Measurements from ENCODE around the gene PRKRIP1.
"Not testable (repeated sequence)": the region's sequence is repeated elsewhere in the genome, so short reads cannot be mapped to it uniquely, and the experiment has no call there.

The PRKRIP1 gene

DNA sequence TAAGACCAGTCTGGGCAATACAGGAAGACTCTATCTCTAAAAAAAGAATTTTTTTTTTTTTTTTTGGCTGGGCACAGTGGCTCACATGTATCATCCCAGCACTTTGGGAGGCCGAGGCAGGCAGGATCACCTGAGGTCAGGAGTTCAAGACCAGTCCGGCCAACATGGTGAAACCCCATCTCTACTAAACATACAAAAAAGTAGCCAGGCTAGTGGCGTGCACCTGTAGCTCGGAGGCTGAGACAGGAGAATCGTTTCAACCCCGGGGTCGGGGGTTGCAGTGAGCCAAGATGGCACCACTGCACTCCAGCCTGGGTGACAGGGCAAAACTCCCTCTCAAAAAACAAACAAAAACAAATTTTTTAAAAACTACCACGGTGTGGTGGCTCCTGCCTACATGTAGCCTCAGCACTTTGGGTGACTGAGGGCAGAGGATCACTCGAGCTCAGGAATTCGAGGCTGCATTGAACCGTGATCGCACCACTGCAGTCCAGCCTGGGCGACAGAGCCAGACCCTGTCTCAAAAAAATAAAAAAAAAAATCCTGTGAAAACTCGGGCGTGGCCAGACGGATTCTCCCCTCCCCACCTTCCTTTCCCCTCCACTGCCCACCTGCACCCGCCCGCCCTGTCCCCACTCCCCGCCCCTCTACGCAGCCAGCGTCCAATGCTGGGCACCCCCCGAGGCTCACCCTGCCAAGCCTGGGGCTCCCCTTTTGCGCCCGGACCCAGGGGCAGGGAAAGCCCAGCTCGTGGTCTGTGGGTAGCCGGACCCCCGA, 36.5 kb downstream of the PRKRIP1 start:
- DNase-seq, result no peak

DNA sequence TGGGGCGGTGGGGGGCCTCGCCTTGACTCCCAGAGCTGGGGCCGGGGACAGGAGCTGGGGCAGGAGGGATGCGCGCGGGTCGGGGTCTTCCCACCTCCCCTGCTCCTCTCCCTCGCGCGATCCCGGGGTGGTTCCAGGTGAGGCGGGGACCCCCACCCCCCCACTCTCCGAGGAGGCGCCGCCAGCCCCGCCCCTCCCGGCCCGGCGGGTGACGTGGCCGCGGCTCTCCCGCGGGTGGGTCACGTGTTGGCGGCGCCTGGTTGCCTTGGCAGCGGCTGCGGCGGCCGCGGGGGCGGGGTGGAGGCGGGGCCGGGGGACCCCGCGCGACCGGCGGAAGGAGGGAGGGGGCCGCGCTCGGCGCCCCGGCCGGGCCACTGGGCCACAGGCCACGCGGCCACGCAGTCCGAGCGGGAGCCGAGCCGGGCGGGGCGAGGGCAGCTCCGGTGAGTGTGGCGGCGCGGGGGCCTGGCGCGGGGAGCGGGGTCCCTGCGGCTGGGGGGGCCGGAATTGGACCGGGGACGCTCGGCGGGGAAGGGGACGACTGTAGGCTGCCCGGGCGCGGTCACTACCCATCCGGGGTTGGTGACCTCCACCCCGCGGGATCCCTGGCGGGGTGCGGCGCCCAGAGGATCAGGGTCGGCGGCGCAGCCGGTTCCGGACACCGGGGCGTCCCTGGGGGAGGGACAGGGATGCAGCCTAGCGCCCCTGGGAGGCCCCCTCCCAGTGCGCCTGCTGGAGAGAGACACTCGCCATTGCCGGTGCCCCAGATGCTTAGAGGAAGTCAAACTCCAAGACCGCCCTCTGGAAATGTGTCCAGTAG, 37.3 kb downstream of the PRKRIP1 start, which contains the start of gene ORAI2:
Gene ORAI2 (plus strand): TSS at position 357 of the 820 bp plus-strand sequence. CDS start 5,382 bp downstream, outside the sequence.
- DNase-seq, result peak; percentile 33

DNA sequence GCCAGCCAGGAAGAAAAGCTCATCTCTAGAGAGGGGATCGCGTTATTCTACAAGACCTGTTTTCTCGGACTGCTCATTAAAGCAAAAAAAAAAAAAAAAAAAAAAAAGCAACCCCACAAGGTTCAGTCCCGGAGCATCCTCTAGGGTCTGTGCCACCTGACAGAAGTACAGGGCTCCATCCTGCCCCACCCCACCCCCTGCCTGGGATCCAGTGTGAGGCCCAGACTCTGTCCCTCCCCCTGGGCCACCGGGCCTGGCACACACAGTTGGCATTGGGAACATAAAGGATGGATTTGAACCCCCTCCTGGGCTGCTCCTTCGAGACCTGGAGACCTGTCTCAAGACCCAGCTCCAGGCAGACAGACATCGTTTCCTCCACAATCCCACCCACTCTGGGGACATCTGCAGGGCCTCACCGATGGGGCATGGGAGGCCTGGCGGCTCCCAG, 37.9 kb downstream of the PRKRIP1 start:
- no peak for DNase-seq

DNA sequence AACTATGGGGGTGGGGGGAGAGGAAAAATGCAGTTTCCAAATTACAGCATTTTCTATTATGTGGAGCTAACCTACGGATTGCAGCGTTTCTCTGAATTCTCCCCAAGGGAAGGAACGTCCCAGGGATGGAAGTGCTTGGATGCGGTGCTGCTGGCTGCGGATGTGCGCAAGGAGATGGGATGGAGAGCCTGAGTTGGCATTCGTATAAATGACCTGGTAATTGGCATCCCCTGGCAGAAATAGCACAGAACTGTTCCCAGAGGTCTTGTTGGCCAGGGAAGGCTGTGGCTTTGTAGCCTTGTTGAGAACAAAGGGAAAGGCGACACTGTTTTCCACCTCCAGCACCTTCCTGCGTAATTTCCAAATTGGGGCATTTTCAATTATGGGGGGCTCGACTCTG, 40.0 kb downstream of the PRKRIP1 start:
- DNase-seq, result no peak

DNA sequence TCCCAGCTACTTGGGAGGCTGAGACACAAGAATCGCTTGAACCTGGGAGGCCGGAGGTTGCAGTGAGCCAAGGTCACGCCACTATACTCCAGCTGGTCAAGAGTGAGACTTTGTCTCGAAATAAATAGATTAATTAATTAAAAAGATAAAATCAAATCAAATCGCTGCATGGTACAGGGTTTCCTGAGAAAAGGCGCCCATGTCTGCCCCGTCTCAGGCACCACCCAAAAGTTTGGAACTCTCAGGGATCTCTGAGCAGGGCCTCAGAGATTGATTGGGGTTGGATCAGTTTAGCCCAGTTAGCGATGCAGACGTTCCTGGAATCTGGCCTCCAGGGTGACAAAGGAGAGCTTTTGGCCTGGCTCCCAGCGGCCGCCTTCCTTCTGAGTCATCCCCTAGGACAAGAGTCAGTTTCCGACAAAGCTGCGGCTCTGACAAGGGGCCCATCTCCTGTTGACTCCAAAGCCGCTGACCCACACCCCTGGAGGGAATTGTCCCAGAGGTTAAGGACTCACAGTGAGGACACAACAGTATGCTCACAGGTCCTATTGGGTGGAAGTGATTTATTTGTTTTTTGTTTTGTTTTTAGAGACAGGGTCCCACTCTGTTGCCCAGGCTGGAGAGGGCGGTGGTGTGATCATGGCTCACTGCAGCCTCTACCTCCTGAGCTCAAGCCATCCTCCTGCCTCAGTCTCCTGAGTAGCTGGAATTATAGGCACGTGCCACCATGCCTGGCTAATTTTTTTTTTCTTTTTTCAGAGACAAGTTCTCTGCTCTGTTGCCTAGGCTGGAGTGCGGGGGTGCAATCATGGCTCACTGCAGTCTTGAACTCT, 44.0 kb downstream of the PRKRIP1 start:
- DNase-seq, result no peak

DNA sequence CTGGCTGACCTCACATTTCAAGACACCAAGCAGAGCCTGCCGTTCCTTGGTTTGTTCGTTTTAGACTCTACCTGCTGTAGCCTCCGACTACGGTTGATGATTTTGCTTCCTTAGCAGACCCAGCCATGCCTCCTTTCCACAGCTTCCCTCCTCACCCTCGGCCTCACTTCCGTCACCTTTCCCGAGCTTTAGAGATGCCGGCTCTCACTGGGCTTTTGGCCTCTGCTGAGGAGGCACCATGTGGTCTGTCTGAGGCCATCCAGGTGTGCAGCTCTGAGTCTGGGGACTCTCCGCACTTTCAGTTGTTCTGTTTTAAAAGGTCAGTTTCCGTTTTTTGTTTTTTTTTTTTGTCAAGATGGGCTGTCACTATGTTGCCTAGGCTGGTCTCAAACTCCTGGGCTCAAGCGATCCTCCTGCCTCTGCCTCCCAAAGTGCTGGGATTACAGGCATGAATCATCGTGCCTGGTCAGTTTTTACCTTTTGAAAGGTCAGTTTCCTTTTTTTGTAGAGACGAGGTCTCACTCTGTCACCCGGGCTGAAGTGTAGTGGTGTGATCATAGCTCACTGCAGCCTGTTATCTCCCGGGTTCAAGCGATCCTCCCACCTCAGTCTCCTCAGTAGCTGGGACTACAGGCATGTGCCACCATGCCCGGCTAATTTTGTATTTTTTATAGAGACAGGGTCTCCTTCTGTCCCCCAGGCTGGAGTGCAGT, 49.0 kb downstream of the PRKRIP1 start:
- no peak for DNase-seq

DNA sequence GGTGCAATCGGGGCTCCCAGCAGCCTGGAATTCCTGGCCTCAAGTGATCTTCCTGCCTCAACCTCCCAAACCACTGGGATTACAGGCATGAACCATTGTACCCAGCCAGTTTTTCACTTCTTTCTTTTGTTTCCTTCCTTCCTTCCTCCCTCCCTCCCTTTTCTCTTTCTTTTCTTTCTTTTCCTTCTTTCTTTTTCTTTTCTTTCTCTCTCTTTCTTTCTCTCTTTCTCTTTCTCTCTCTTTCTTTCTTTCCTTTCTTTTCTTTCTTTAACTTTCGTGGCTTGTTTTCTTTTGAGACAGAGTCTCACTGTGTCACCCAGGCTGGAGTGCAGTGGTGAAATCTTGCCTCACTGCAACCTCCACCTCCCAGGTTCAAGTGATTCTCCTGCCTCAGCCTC, 49.5 kb downstream of the PRKRIP1 start:
- no peak for DNase-seq

DNA sequence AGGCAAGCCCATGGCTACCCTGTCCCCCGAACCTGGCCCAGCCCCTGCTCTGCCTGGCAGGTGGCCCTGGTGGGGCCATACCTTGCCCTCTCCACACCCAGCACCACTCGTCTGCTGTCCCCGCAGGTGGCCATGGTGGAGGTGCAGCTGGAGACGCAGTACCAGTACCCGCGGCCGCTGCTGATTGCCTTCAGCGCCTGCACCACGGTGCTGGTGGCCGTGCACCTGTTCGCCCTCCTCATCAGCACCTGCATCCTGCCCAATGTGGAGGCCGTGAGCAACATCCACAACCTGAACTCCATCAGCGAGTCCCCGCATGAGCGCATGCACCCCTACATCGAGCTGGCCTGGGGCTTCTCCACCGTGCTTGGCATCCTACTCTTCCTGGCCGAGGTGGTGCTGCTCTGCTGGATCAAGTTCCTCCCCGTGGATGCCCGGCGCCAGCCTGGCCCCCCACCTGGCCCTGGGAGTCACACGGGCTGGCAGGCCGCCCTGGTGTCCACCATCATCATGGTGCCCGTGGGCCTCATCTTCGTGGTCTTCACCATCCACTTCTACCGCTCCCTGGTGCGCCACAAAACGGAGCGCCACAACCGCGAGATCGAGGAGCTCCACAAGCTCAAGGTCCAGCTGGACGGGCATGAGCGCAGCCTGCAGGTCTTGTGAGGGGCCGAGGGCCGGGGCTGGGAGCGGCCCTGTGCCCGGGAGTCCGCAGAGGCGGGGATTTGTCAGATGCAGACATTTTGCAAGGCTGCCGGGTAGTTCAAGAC, 50.4 kb downstream of the PRKRIP1 start:
- no peak for DNase-seq

DNA sequence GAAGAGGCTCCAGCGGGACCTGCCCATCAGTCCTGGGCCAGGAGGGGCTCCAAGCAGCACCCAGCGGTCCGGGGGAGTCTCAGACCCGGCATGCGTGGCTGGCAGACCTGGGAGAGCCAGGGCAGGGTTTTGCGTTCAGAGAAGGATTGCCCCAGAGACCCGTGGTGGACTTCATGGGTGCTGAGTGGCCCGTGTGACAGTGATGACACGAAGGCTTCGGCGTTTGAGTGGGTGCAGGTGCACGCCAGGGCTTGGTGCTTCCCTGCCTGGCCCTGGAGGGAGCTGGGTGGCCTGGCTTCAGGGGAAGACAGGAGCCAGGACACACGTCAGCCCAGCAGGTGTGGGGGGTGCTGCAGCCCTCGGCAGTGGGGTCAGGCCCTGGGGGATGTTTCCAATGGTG, 51.1 kb downstream of the PRKRIP1 start:
- no peak for DNase-seq

DNA sequence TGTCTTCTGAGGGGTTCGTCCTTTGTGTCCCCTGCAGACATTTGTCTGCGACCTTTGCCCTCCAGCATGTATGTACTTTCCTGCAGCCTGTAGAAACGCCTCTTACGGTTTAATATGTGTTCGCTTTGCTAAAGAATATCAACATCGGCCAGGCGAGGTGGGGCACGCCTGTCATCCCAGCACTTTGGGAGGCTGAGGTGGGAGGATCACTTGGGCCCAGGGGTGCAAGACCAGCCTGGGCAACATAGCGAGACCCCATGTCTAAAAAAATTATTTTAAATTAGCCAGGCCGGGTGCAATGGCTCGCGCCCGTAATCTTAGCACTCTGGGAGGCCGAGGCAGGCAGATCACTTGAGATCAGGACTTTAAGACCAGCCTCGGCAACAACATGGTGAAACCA, 53.0 kb downstream of the PRKRIP1 start:
- no peak for DNase-seq

DNA sequence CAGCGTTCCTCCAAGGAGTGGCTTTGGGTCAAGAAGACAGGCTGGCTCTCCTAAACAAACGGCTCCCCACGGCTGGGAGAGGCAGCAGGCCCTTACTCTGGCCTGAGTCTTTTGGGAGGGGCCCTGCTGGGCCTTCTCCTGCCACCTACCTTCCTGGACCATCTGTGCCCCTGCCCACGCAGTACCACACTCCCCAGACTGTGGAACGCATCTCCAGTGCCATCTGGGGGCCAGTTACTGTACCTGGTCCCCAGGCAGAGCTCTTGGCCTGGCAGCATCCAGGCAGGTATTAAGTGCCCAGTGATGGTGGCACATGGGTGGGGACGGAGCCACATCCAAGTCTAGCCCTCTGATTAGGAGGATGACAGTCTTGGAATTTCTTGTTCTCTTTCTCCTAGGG, 54.1 kb downstream of the PRKRIP1 start:
- no peak for DNase-seq

DNA sequence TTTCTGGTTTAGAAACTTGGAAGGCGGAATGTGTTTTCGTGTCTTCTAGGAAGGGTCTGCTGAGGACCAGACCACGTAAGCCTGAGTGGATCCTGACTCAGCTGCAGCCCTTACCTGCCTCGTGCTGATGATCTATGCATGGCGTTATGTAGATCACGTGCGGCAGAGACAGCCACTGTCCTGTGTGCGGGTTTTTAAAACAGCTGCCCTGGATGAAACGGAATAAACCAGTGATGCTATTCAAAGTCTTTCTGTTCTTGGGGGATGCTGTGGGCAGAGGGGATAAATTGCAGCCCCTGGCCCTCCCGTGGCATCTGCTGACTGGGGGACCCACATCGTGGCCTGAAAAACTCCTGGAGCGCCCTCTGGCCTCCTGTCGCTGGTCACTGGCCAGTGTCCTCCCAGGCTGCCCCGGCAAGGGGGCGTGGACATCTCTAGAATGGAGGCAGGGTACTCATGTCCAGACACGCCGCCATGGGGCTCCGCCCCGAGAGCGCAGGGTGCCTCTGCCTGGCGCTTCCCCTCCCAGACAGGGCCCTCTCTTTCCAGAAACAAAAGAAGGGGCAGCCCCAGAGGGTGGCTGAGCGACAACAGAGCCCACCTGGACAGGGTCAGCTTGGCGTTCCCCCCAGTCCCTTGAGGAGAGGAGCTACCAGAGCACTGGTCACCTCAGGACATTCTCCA, 55.4 kb downstream of the PRKRIP1 start:
- no peak for DNase-seq

DNA sequence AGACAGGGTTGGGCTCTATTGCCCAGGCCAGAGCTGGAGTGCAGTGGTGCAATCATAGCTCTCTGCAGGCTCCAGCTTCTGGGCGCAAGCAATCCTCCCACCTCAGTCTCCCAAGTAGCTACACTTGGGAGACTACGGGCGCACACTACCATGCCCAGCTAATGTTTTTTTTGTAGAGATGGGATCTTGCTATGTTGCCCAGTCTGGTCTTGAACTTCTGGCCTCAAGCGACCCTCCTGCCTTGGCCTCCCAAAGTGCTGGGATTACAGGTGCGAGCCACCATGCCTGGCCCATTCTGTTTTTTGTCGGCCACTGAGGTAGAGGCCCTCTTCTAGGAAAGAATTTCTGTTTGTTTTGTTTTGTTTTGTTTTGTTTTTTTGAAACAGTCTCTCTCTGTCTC, 56.3 kb downstream of the PRKRIP1 start:
- DNase-seq, result no peak

DNA sequence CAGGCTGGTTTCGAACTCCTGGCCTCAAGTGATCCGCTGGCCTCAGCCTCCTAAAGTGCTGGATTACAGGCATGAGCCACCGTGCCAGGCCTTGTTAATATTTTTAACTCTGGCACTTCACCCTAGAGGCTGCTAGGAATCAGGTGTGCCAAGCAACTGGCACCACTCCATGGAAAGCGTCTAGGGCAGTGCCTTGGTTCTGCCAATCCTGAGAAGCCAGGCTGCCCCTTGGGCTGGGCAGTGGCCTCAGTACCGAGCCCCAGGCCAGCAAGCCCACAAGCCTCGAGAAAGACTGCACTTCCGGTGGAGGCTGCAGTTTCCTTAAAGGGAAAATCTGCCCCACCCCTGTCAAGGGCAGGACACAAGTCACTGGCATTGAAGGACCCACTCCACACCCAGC, 57.2 kb downstream of the PRKRIP1 start:
- no peak for DNase-seq

DNA sequence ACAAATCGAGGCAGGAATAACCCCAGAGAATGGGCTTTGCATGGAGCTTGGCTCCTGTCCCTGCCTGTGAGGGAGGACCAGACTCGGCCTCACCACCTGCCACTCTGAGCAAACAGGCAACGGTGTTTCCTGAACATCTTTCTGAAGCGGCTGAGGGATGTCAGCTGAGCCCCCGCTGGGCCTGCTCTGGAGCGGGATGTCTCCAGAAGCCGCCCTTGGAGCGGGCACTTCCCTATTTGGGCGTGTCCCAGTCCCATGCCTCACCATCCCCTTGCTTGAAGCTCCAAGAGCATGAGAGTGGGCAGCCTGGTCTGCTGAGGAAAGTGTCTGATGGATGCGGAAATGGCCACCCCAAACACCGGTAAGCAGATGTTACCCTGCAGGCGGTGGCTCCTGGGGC, 58.3 kb downstream of the PRKRIP1 start:
- DNase-seq, result peak; percentile 12

DNA sequence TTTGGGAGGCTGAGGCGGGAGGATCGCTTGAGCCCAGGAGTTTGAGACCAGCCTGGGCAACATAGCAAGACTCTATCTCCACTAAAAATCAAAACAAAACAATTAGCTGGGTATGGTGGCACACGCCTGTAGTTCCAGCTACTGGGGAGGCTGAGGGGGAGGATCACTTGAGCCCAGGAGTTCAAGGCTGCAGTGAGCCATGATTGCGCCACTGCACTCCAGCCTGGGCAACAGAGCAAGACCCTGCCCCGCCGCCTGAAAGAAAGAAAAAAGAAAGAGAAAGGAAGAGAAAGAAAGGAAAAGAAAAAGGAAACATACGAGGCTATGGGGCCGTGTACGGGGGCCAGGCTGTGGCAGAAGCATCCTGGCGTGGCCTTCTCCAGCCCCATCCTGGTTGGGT, 58.8 kb downstream of the PRKRIP1 start:
- DNase-seq, result not testable (repeated sequence)

DNA sequence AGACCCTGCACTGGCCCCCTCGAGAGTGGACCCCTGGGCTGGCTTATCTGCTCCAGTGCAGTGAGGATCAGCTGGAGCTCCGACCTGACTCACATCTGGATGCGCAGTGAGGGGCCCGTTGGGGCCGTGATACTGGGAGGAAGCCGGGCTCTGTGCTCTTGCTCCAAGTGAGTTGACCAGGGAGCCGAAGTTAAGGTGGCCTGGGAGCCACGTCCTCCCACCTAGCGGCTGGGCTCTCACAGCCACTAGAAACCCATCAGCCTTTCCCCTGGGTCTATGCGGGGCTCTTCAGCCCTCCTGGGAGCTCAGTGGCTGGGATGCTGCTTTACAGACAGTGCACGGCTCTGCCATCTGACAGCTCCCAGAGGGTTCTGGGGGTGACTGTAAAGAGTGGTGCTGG, 59.4 kb downstream of the PRKRIP1 start:
- no peak for DNase-seq

DNA sequence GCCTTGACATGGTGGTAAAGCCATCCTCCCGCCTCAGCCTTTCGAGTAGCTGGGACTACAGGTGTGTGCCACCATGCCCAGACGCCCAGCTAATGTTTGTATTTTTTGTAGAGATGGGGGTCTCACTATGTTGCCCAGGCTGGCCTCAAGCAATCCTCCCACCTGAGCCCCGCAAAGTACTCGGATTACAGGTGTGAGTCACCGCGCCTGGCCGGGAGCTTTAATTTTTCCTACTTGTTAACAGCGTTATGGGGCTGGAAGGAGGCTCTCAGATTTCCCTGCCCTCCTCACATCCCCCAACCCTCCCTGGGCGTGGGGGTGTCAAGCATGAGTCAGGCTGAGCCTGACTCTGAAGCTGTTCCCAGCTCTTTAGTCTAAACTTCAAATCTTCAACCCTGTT, 60.2 kb downstream of the PRKRIP1 start:
- no peak for DNase-seq

DNA sequence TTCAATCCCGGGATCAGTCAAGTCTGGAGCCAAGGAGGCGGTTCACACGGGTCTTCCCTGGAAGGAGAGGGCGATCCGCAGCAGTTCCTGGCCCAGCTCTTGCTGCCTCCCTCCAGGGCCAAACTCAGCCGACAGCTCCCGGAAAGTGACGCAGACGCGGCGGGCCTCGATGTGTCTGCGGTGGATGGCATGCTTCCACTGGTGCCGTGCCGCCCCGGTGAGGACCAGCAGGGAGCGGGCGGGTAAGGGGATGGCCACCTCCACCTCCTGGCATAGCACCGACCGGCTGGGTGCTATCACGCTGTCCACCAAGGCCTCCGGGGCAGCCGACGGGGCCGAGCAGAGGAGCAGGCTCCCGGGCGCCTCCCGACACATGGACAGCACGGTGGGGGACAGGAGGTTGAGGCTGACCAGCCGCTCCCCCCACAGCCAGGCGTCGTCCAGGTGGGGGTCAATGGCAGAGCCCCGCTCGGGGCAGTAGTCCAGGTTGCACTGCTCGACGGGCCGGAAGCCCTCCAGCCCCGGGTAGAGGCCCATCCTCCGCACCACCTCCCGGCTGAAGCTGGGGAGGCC, 61.3 kb downstream of the PRKRIP1 start:
- DNase-seq, result no peak

DNA sequence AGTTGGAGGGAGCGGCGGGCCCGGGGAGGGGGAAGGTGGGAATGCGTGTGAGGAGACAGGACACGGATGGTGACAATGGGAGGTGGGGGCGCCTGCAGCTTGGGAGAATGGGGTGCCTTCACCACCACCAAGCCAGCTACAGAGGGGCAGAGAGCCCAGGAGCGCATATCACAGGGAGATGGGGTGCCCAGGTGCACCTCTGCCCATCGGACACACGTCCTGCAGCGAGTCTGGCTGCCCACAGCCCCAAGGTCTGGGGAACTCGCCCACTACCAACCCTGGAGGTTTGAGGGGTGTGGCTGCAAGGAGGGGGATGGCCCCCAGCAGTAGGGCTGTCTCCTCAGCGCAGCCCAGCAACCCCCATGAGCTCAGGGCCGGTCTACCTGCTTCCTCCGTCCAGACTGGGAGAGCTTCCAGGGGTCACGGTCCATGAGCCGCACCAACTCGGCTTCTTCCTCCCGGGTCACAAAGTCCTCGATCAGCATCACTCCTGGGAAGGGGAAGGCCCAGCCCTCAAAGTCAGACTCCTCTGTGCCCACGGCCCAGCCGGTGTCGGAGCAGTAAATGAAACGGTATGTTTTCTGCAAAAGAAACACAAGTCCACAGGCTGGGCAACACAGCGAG, 63.2 kb downstream of the PRKRIP1 start:
- no peak for DNase-seq
